SU-DHL-6 (cell line): ENCODE results near the gene ZNF385A.

ENCODE experiments used
- H2AFZ ChIP-seq: fragments of 200-600 bp; sonication (generic); 2 replicates; pipeline ENCODE4 v1.6.1; 2014; ENCODE audit warnings: low read depth, mild to moderate bottlenecking, moderate library complexity, mixed read lengths, antibody characterized with exemption, low read length; ENCODE audit not compliant: severe bottlenecking
- H3F3A ChIP-seq: fragments of 200-600 bp; shearing (Covaris generic); 2 replicates; pipeline ENCODE4 v1.6.0; 2016; ENCODE audit warnings: antibody characterized with exemption, mild to moderate bottlenecking; ENCODE audit not compliant: insufficient read depth
- H3K27ac ChIP-seq: fragments of 200-600 bp; sonication (generic); 2 replicates; pipeline ENCODE4 v1.5.1; 2016; ENCODE audit warnings: low read depth, mild to moderate bottlenecking, low read length, moderate library complexity, mixed read lengths
- H3K27me3 ChIP-seq: fragments of 200-600 bp; sonication (generic), shearing (Covaris generic); 2 replicates; pipeline ENCODE4 v1.6.0; 2014; ENCODE audit warnings: mild to moderate bottlenecking, low read length
- H3K36me3 ChIP-seq: fragments of 200-600 bp; sonication (generic); 2 replicates; pipeline ENCODE4 v1.6.1; 2014; ENCODE audit warnings: mild to moderate bottlenecking, low read length, mixed read lengths
- H3K4me2 ChIP-seq: fragments of 300-600, 200-600 bp; shearing (Covaris generic), sonication (generic); 2 replicates; pipeline ENCODE4 v1.6.0; 2014; ENCODE audit warnings: low read length, low read depth, mild to moderate bottlenecking; ENCODE audit not compliant: poor library complexity, severe bottlenecking
- H3K4me3 ChIP-seq: fragments of 200-600 bp; sonication (generic); 2 replicates; pipeline ENCODE4 v1.5.1; 2014; ENCODE audit warnings: antibody characterized with exemption, low read length, mild to moderate bottlenecking, mixed read lengths; ENCODE audit not compliant: insufficient read depth, poor library complexity, severe bottlenecking
- H3K79me2 ChIP-seq: fragments of 200-600 bp; sonication (generic); 2 replicates; pipeline ENCODE4 v1.6.1; 2014; ENCODE audit warnings: mild to moderate bottlenecking, low read length, moderate library complexity; ENCODE audit not compliant: insufficient read depth
- H3K9ac ChIP-seq: fragments of 200-600 bp; sonication (generic); 2 replicates; pipeline ENCODE4 v1.7.0; 2014; ENCODE audit warnings: mild to moderate bottlenecking, low read length
- H3K9me2 ChIP-seq: fragments of 200-600 bp; sonication (generic); replicated peaks from 2 replicates; pipeline ENCODE4 v1.6.1; 2014; ENCODE audit warnings: low read length; ENCODE audit not compliant: insufficient read depth
- H3K9me3 ChIP-seq: fragments of 200-600 bp; sonication (generic); 2 replicates; pipeline ENCODE4 v1.6.1; 2014; ENCODE audit warnings: low read length, mixed read lengths; ENCODE audit not compliant: insufficient read depth
- H4K20me1 ChIP-seq: fragments of 200-600 bp; sonication (generic); 2 replicates; pipeline ENCODE4 v1.6.1; 2014; ENCODE audit warnings: low read depth, mild to moderate bottlenecking, antibody characterized with exemption, low read length, moderate library complexity, mixed read lengths
- EZH2phosphoT487 ChIP-seq: fragments of 200-600 bp; sonication (generic), shearing (Covaris generic); conservative IDR thresholded peaks from 2 replicates; pipeline ENCODE4 v1.6.1; 2018; ENCODE audit warnings: mild to moderate bottlenecking, antibody characterized with exemption, low read length, moderate library complexity, mixed read lengths
- TF ChIP-seq, protein P1 (sequence below): fragments of 200-600 bp; sonication (generic); IDR thresholded peaks from one replicate; pipeline ENCODE4 v1.5.1; 2017; ENCODE audit warnings: antibody characterized with exemption, mild to moderate bottlenecking, low read length, moderate library complexity; ENCODE audit not compliant: insufficient read depth, poor library complexity, severe bottlenecking

Gene ZNF385A

GRCh38 chr12:54388237-54389133, 4.0 kb upstream of the ZNF385A start:
- Histone ChIP-seq H3K4me2 (no peak overlapping the region), H3K27me3 (no peaks in the 10 kb centered on the region), H3K27ac (no peak overlapping the region), H3K9me3 (no peaks in the 10 kb centered on the region), H3K79me2 (no peaks in the 10 kb centered on the region), H2AFZ (no peak overlapping the region), H3K9me2 (no peaks in the 10 kb centered on the region), H3F3A (no peaks in the 10 kb centered on the region), H3K4me3 (no peak overlapping the region), H4K20me1 (no peaks in the 10 kb centered on the region), H3K36me3 (no peaks in the 10 kb centered on the region), H3K9ac (no peak overlapping the region)
- TF ChIP-seq EZH2phosphoT487 = no peak
- TF ChIP-seq, protein P1, sequence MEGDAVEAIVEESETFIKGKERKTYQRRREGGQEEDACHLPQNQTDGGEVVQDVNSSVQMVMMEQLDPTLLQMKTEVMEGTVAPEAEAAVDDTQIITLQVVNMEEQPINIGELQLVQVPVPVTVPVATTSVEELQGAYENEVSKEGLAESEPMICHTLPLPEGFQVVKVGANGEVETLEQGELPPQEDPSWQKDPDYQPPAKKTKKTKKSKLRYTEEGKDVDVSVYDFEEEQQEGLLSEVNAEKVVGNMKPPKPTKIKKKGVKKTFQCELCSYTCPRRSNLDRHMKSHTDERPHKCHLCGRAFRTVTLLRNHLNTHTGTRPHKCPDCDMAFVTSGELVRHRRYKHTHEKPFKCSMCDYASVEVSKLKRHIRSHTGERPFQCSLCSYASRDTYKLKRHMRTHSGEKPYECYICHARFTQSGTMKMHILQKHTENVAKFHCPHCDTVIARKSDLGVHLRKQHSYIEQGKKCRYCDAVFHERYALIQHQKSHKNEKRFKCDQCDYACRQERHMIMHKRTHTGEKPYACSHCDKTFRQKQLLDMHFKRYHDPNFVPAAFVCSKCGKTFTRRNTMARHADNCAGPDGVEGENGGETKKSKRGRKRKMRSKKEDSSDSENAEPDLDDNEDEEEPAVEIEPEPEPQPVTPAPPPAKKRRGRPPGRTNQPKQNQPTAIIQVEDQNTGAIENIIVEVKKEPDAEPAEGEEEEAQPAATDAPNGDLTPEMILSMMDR = no peak

- H3K79me2 ChIP-seq = no peaks in the 10 kb centered on the region
- no peak overlapping the region for H3K9ac ChIP-seq
- no peak overlapping the region for H3K27ac ChIP-seq
- H3K9me3 ChIP-seq = no peaks in the 10 kb centered on the region
- H3K4me3 ChIP-seq = no peak overlapping the region
- H3K4me2 ChIP-seq = no peak overlapping the region
- H3K9me2 ChIP-seq = no peaks in the 10 kb centered on the region
- no peaks in the 10 kb centered on the region for H3F3A ChIP-seq
- H4K20me1 ChIP-seq = no peaks in the 10 kb centered on the region
- H3K36me3 ChIP-seq = no peaks in the 10 kb centered on the region
- H2AFZ ChIP-seq = no peak overlapping the region
- TF ChIP-seq, protein P1 = no peak
- no peak for TF ChIP-seq EZH2phosphoT487
- H3K27me3 ChIP-seq = no peaks in the 10 kb centered on the region
Observed at GRCh38 chr12:54387114-54387467, 2.6 kb upstream of the ZNF385A start.

DNA sequence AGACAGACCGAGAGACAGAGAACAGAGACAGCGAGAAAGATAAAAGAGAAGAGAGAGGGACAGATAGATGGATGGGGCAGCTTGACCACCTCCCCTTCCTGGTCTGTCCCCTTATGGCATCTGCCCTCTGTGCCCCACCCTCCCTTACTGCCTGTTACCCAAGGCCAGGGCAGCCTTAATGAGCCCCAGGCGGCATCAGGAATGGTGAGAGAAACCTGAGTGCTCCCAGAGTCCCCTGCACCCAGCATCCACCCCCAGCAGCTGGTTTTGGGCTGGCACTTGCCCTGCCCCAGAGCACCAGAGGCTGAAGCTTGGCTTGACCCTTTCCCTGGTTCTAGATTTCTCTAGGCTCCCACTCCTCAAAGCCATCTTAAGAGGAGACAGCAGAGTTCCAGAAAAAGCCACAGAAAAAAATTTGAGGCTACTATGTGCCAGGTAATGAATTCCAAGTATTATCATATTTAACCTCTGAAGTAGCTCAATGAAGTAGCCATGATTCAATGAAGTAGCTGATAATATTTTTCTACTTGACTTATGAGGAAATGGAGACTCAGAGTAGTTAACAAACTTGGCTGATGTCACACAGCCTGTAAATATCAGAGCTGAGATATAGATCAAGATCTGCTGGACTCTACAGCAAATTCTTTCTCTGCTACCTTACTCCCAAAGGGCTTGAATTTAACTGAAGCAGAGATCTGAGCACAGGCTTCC, 2.0 kb upstream of the ZNF385A start:
- no peak overlapping the region for H3K4me2 ChIP-seq
- H3K4me3 ChIP-seq = no peak overlapping the region
- no peak for TF ChIP-seq EZH2phosphoT487
- TF ChIP-seq, protein P1 = no peak

More for the DNA sequence above, 2.0 kb upstream of the ZNF385A start:
- Histone ChIP-seq H4K20me1 (no peaks in the 10 kb centered on the region), H3K9ac (no peak overlapping the region), H2AFZ (no peak overlapping the region), H3K36me3 (no peaks in the 10 kb centered on the region), H3K27me3 (no peaks in the 10 kb centered on the region), H3K27ac (no peak overlapping the region), H3K9me2 (no peaks in the 10 kb centered on the region), H3K9me3 (no peaks in the 10 kb centered on the region), H3F3A (no peaks in the 10 kb centered on the region), H3K79me2 (no peaks in the 10 kb centered on the region)
